ENCODE results near the gene TDRD6.
"Not testable (repeated sequence)": the region's sequence is repeated elsewhere in the genome, so short reads cannot be mapped to it uniquely, and the experiment has no call there.

The TDRD6 gene

GRCh38 chr6:46687619-46688097, at the start of gene TDRD6:
Gene TDRD6 (plus strand): TSS chr6:46687885. CDS start chr6:46688129, 244 bp downstream.
- no peak for DNase-seq

- no peak for DNase-seq
Measured at GRCh38 chr6:46637933-46638332, 49.8 kb upstream of the TDRD6 start.

DNA sequence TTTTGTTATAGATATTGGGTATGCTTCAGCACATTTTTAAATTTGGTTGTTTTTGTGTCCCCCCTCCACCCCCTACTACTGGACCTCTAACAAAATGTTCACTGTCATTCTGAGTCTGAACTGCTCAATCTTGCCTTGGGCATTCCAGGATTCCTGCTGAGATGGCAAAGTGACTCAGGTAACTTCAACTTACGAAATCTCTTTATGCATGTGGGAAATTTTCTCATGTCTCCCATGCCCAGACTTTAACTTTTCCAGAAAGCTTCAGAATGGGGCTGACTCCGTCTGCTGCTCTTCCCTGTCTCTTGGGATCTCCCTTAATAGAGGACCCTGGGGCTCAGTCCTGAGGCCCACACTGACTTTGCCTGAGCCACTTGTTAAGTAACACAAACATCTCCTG, 49.0 kb upstream of the TDRD6 start:
- DNase-seq = no peak

DNA sequence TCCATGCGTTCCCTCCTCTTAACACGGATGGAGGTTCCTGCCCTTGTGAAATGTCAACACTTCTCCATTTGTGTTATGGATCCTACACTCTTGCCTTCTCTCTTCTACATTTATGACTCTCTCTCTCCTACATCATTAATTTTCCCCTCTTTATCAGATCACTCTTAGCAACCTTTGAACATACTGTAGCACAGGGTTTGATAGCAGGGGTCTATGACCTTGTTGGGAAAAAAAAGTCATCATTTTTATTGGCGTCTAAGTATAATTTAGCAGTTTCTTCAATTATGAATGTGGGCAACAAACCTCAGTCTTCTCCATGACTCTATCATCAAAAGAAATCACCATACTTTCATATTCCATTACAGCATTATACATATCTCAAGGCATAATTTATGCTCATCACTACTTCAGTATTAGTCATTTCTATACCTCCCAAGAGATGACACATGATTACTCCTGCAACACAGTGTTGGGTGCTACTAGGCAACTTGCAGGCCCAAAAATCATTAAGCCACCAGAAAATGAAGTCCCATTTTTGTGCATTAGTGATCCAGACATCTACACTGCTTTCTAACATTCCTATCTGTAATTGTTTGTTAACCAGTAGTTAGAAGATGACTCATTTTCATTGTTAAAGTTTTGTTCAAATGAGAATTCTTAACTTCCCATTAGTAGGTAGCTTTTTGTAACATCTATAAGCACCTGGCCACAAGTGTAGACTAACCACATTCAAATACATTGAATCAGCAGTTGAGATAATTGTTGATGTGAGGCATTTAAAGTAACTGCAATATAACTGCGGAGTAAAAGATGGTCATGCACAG, 44.5 kb upstream of the TDRD6 start:
- no peak for DNase-seq

GRCh38 chr6:46645265-46645664, 42.4 kb upstream of the TDRD6 start:
- no peak for DNase-seq

DNA sequence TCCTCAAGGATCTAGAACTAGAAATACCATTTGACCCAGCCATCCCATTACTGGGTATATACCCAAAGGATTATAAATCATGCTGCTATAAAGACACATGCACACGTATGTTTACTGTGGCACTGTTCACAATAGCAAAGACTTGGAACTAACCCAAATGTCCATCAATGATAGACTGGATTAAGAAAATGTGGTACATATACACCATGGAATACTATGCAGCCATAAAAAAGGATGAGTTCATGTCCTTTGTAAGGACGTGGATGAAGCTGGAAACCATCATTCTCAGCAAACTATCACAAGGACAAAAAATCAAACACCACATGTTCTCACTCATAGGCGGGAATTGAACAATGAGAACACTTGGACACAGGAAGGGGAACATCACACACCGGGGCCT, 39.6 kb upstream of the TDRD6 start:
- not testable (repeated sequence) for DNase-seq

DNA sequence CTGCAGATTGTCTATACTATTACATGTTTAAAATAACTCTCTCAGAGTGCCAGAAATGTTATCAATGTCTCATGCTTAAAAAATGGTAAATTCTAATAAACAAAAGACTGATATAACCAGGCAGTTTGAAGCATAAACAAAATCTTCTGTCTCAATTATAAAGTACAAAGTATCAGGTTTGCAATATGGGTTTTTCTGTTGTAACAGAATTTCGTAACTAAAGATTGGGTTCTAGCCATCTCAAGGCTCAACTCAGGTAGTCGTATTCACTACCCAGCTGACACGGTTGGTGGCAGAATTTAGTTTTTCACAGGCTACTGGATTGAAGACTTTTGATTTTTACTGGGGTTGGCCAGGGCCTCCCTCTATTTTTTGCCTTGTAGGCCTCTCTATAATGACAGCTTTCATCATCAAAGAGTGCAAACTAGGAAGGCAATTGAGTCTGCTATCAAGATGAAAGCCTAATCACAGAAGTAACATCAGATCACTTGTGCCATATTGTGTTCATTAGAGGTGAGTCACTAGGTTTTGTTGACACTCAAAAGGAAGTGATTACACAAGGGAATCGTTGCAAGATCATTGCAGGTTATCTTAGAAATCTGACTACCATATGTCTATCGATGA, 38.7 kb upstream of the TDRD6 start:
- DNase-seq = no peak

DNA sequence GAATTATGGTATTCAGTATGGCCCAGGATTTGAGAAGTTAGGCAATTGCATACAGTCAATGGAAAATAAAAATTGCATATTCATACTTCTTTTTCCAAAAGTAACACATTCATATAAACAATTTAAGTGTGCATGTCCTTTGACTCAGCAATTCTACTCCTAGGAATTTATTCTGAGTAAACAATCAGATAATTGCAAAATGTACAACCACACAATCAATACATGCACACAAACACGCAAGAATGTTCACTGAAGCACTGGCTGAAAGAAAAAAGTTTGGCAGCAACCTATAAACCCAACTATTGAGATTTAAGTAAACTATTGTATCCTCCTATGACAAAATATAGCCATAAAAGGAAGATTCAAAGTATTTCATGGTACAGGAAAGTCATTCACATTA, 36.7 kb upstream of the TDRD6 start:
- DNase-seq = no peak

GRCh38 chr6:46651816-46652215, 35.9 kb upstream of the TDRD6 start:
- DNase-seq = no peak

GRCh38 chr6:46652232-46652602, 35.5 kb upstream of the TDRD6 start:
- no peak for DNase-seq

DNA sequence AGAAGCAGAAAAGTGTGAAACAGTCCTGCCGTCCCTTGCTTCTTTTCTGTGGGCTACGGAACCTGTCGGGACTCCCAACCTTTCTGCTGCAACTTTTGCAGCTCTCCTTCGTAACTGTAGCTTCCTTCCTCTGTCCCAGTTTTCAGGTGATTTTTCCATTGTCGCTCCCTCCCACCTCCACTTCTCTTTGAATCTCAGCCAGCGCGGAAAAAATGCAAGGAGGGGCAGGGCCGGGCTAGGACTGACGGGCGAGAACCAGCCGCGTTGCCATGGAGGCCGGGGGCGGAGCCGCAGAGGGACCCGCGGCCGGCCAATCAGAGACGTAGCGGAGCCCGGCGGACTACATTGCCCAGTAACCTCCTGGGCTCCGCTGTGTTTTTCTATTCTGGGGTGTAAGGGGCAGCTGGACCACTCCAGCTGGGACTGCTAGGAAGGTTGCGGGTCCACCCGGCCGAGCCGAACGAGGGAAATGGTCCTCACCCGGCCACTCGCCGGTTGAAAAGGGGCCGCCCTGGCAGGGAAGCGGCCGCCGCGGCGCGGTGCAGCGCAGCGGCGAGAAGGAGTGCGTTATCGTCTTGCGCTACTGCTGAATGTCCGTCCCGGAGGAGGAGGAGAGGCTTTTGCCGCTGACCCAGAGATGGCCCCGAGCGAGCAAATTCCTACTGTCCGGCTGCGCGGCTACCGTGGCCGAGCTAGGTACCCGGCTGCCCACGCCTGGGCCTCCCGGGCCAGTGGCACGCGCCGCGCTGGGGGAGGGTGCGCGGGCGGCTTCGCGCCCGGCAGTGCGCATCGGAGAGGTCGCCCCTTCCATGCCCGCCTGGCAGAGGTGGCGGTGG, 34.9 kb upstream of the TDRD6 start, which contains the start of the genes CYP39A1 and SLC25A27:
CYP39A1 (minus strand) TSS at position 216 of the 836 bp plus-strand sequence. CDS start 236 bp downstream, outside the sequence.
SLC25A27 (plus strand) TSS at position 373 of the 836 bp plus-strand sequence; CDS start at position 591, 218 bp downstream.
- DNase-seq = peak; percentile 82

- no peak for DNase-seq
Measured at GRCh38 chr6:46653439-46654195, 34.1 kb upstream of the TDRD6 start.

DNA sequence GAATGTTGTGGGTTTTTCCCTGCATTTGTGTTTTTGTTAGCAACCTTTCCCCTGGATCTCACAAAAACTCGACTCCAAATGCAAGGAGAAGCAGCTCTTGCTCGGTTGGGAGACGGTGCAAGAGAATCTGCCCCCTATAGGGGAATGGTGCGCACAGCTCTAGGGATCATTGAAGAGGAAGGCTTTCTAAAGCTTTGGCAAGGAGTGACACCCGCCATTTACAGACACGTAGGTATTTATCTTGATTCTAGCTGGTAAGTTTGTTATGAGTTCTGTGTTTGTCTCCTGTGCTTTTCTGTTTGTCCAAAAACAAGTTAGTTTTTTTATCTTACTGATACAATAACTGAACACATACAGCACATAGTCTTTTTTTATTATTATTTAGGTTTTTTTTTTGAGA, 31.9 kb upstream of the TDRD6 start:
- no peak for DNase-seq

DNA sequence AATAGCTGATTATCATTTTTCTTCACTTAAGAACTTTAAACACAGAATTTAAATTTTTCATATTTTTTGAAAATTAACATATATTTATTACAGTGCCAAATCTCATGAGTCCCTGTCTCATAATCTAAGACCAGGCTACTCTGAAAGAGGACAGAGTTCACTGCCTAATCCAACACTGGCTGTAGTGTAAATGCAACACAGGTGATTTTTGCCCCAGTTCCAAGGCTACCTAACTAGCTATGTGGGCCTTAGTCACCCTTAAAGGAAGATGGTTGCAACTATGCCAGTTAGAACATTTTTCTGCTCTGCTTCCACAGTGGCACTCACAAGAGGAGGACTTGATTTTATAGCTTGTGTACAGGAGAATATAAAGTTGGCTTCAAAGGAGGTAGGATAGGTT, 30.0 kb upstream of the TDRD6 start:
- DNase-seq = no peak

- no peak for DNase-seq
Measured at GRCh38 chr6:46661483-46661882, 26.2 kb upstream of the TDRD6 start.

DNA sequence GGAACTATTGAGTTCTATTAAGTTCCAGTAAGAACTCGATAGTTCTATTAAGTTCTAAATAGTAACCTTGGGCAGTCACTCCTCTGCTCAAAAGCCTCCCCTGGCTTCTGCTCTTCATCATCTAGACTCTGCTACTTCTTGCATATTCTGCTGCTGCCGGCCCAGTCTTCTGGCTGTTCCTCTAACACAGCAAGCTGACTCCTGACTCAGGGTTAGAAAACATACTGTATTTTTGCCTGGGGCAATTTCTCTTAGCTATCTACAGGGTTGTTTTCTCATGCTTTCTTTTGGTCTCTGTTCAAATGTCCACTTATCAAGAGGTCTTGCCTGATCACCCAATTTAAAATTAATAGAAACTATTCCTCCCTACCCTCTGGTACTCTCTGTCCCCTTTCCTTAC, 20.3 kb upstream of the TDRD6 start:
- no peak for DNase-seq

DNA sequence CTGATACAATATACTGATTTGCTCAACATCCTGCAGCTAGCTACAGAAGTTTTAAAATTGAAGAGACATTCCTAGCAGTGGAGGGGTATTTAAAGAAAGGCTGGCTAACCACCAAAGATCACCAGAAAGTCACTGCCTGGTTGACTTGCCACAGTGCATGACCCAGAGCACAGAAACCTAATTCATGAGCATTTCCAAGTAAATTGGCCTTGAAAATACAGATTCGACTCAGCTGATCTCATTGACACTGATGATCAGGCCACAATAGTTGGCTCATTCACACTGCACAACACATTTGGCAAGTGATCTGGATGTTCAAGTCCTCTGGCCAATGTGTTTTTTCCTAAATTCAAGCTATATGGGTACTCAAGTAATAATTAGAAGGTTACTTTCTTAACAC, 13.3 kb upstream of the TDRD6 start:
- DNase-seq = no peak

- no peak for DNase-seq
Measured at GRCh38 chr6:46676604-46677313, 10.9 kb upstream of the TDRD6 start.

- DNase-seq = no peak
Measured at GRCh38 chr6:46677314-46677654, 10.4 kb upstream of the TDRD6 start.

DNA sequence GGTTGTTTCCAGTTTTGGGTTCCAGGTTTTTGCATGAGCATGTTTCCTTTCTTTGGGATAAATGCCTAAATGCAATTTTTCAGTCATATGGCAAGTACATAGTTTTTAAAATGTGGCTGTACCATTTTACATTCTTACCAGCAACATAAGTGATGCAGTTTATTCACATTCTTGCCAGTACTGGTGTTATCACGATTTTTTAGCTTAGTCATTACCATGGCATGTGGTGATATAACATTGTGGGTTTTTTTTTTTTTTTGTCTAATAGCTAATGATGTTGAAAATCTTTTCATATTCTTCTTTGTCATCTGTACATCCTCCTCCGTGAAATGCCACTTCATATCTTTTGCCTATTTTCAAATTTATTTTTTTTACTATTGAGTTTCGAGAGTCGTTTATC, 2.9 kb upstream of the TDRD6 start:
- DNase-seq = no peak

GRCh38 chr6:46688117-46688965, 656 bp downstream of the TDRD6 start:
- no peak for DNase-seq
